Neutrophil (primary cell): ENCODE measurements around the gene CYP17A1.
"Not testable (repeated sequence)": the region's sequence is repeated elsewhere in the genome, so short reads cannot be mapped to it uniquely, and the experiment has no call there.

Source experiments
- H3K27ac ChIP-seq: fragments of 200-600 bp; sonication (generic); 2 replicates; pipeline ENCODE4 v1.5.1; 2016; ENCODE audit warnings: mild to moderate bottlenecking, moderate library complexity
- H3K27me3 ChIP-seq: fragments of 200-600 bp; sonication (generic); 2 replicates; pipeline ENCODE4 v1.6.0; 2016; ENCODE audit warnings: mild to moderate bottlenecking
- H3K36me3 ChIP-seq: fragments of 200-600 bp; sonication (generic); 2 replicates; pipeline ENCODE4 v1.5.1; 2017
- H3K4me1 ChIP-seq, 2 experiments: fragments of 200-600 bp in 1 of 2; sonication (generic) in 1 of 2; 1 replicate in 1 of 2; 2 replicates in 1 of 2; pipeline versions ENCODE4 v1.5.1 to v1.6.1; 2013 to 2016; ENCODE audit warnings: low read depth in 1 of 2, low read length in 1 of 2, mild to moderate bottlenecking in 1 of 2, moderate library complexity in 1 of 2; ENCODE audit not compliant: control insufficient read depth in 1 of 2, insufficient read depth in 1 of 2
- H3K4me3 ChIP-seq, 2 experiments: fragments of 200-600 bp in 1 of 2; sonication (generic) in 1 of 2; 1 replicate in 1 of 2; 2 replicates in 1 of 2; pipeline ENCODE4 v1.5.1; 2013 to 2016; ENCODE audit warnings: low read depth in 1 of 2, low read length in 1 of 2, mild to moderate bottlenecking in 1 of 2, moderate library complexity in 1 of 2
- H3K9me3 ChIP-seq: fragments of 200-600 bp; sonication (generic); 2 replicates; pipeline ENCODE4 v1.5.1; 2016
- TF ChIP-seq, protein P1 (sequence below): fragments of 200-600 bp; sonication (generic); IDR thresholded peaks from 2 replicates; pipeline ENCODE4 v1.5.1; 2016; ENCODE audit warnings: antibody characterized with exemption

The CYP17A1 gene

GRCh38 chr10:102831322-102832071 is 5.7 kb downstream of the CYP17A1 start:
- no peak overlapping the region for H3K4me3 ChIP-seq
- no peaks in the 10 kb centered on the region for H3K27me3 ChIP-seq
- no peaks in the 10 kb centered on the region for H3K9me3 ChIP-seq
- H3K27ac ChIP-seq, result no peak overlapping the region
- H3K36me3 ChIP-seq, result no peaks in the 10 kb centered on the region
- TF ChIP-seq, protein P1, sequence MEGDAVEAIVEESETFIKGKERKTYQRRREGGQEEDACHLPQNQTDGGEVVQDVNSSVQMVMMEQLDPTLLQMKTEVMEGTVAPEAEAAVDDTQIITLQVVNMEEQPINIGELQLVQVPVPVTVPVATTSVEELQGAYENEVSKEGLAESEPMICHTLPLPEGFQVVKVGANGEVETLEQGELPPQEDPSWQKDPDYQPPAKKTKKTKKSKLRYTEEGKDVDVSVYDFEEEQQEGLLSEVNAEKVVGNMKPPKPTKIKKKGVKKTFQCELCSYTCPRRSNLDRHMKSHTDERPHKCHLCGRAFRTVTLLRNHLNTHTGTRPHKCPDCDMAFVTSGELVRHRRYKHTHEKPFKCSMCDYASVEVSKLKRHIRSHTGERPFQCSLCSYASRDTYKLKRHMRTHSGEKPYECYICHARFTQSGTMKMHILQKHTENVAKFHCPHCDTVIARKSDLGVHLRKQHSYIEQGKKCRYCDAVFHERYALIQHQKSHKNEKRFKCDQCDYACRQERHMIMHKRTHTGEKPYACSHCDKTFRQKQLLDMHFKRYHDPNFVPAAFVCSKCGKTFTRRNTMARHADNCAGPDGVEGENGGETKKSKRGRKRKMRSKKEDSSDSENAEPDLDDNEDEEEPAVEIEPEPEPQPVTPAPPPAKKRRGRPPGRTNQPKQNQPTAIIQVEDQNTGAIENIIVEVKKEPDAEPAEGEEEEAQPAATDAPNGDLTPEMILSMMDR, result no peak
- no peaks in the 10 kb centered on the region for H3K4me1 ChIP-seq

- Histone ChIP-seq H3K4me3 (no peak overlapping the region), H3K9me3 (no peaks in the 10 kb centered on the region), H3K4me1 (no peaks in the 10 kb centered on the region), H3K27me3 (no peaks in the 10 kb centered on the region), H3K27ac (no peak overlapping the region), H3K36me3 (no peaks in the 10 kb centered on the region)
- TF ChIP-seq, protein P1, result no peak
Observed at GRCh38 chr10:102827597-102827975, 9.6 kb downstream of the CYP17A1 start.

DNA sequence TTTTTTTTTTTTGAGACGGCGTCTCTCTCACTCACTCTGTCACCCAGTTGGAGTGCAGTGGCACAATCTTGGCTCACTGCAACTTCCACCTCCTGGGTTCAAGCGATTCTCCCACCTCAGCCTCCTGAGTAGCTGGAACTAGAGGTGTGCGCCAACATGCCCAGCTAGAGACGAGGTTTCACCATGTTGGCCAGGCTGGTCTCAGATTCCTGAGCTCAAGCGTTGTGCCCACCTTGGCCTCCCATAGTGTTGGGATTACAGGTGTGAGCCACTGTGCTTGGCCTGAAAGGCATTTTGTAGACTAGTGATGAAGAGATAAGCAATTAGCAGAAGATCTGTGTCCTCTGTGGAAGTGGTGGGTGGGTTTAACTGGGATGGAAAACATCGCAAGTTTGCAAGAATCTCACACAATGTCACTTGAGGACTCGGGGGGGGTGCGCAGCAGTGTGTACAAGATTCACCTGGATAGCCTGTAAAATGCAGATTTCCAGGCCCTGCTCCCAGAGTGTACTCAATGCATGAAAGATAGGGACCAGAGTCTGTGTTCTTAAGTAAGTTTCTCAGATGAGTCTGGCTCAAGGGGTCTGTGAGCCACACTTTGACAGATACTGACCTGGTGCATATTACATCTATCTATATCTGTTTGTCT is 10.9 kb downstream of the CYP17A1 start:
- no peaks in the 10 kb centered on the region for H3K9me3 ChIP-seq
- H3K27ac ChIP-seq, result no peak overlapping the region
- TF ChIP-seq, protein P1, result no peak
- H3K4me1 ChIP-seq, result no peaks in the 10 kb centered on the region
- H3K27me3 ChIP-seq, result no peaks in the 10 kb centered on the region
- no peak overlapping the region for H3K4me3 ChIP-seq
- no peaks in the 10 kb centered on the region for H3K36me3 ChIP-seq

DNA sequence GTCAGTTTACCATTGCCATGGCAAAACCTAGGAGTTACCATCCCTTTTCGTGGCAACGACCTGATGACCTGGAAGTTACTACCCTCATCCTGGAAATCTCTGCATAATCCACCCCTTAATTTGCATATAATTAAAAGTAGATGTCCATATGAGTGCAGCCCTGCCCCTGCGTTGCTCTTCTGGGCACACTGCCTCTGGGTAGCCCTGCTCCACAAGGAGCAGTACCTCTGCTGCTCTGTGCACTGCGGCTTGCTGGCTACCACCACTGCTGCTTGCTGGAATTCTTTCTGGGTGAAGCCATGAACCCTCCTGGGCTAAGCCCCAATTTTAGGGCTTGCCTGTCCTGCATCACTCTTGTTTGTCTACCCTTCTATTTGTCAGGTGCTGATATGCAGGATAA is 12.5 kb downstream of the CYP17A1 start:
- H3K9me3 ChIP-seq, result no peaks in the 10 kb centered on the region
- H3K4me1 ChIP-seq, result peaks cover 1 to 2% of the 10 kb centered on the region in 2 experiments
- no peak overlapping the region for H3K27ac ChIP-seq
- no peaks in the 10 kb centered on the region for H3K36me3 ChIP-seq
- H3K27me3 ChIP-seq, result no peaks in the 10 kb centered on the region
- TF ChIP-seq, protein P1, result no peak
- no peak overlapping the region for H3K4me3 ChIP-seq

- Histone ChIP-seq H3K36me3 (no peaks in the 10 kb centered on the region), H3K27me3 (no peaks in the 10 kb centered on the region), H3K4me1 (peaks cover 19 to 23% of the 10 kb centered on the region in 2 experiments), H3K4me3 (no peak overlapping the region), H3K27ac (no peak overlapping the region), H3K9me3 (no peaks in the 10 kb centered on the region)
- TF ChIP-seq, protein P1, result no peak
Observed at GRCh38 chr10:102822222-102822621, 15.0 kb downstream of the CYP17A1 start.

GRCh38 chr10:102820008-102820407 is 17.2 kb downstream of the CYP17A1 start:
- H3K9me3 ChIP-seq, H3K27ac ChIP-seq, H3K4me3 ChIP-seq, H3K36me3 ChIP-seq, H3K27me3 ChIP-seq: not testable (repeated sequence)
- peaks cover 40 to 45% of the 10 kb centered on the region in 2 experiments for H3K4me1 ChIP-seq
